HG02610 (cell line): ENCODE results near the gene PIK3R6.
A peak's percentile ranks its signal among the peaks of the same experiment; 100 is the strongest.
"Not testable (repeated sequence)": the region's sequence is repeated elsewhere in the genome, so short reads cannot be mapped to it uniquely, and the experiment has no call there.

Source experiments
- ATAC-seq: cut with Tn5 transposase; IDR thresholded peaks from one replicate; pipeline ENCODE4 v1.9.1; 2021; ENCODE audit warnings: mild to moderate bottlenecking, moderate library complexity; ENCODE audit not compliant: unreplicated experiment

PIK3R6 gene

DNA sequence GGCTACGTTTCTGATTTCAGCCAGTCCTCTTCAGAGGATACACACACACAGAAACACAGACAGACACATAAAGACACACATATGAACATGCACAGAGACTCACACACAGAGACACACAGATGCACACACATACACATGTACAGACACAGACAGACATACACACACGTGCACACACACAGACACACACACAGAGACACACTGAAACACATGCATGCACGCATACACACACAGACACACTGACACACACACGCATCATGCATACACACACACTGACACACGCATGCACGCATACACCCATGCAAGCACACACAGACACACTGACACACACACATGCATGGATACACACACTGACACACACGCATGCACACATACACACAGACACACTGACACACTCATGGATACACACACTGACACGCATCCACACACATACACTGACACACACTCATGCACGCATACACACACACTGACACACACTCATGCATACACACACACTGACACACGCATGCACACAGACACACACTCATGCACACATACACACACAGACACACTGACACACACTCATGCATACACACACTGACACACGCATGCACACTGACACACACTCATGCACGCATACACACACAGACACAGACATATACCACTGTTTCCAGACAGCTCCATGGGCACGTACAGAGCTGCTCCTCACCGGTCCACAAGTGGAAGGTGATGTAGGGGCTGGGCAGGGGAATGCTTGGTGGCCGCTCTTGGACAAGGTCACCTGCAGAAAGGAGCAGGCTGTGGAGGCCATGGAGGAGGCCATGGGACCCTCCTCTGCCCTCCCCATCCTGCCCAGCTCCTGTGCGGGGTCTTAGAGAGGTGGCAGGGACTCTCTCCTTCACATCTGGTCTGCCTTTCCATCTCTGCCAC is 38.2 kb downstream of the PIK3R6 start:
- ATAC-seq: no peak

GRCh38 chr17:8828517-8828875 is 39.0 kb downstream of the PIK3R6 start:
- no peak for ATAC-seq

DNA sequence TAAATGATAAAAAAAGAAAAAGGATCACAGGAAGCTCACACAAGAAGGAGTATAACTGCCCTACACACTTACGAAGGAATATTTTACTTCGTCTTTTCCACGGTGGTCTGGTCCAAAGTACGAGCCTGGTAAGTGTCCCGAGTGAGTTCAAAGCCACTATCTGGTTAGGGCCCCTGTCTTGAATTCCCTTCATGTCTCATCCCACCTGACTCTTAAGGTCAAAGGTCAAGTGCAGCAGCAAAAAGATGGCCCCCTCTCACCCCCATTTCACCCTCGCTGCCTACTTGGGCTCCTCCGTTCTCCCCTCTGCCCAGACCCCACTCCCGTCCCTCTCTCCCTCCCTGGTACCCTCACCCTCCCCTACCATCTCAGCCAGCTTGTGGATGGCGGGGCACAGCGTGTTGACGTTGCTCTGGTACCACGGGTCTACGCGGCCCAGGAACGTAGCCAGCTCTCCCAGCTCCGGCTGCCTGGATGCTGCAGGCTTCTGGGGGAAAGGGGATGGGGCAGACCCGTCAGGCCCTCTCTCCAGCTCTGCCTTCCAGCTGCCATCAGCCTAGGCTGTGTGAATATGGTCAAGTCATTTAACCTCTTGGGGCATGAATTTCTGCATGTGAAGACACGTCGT is 40.6 kb downstream of the PIK3R6 start:
- no peak for ATAC-seq

GRCh38 chr17:8825802-8826201 is 41.7 kb downstream of the PIK3R6 start:
- no peak for ATAC-seq

GRCh38 chr17:8823279-8823678 is 44.2 kb downstream of the PIK3R6 start:
- ATAC-seq: no peak

DNA sequence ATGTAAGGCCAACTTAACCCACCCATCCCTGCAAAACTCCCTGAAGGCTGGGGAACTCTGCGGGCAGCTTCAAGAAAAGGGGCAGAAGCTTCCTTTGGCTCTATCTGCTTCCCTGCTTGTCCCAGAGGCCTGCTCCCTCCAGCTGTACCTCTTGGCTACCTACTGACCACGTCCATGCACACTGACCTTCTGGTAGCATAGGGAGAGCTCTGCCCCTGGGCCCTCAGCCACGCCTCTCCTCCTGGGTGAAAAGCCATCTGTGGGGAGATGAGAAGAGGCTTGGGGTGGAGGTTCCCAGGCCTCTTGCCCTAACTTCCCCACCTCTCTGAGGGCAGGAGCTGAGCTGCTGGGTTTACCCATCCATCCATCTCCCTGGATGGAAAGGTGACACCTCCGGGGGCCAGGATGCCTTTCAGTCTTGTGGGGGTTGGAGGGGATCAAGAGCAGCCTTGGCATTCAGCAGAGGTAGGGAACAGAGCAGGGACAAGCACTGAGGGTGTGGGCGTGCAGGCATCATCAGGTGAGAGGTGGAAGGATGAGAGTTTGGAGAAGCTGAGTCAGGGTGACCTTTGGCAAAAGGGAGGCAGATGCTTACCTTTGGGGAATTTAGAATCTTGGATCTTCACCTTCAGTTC is 45.0 kb downstream of the PIK3R6 start:
- no peak for ATAC-seq

DNA sequence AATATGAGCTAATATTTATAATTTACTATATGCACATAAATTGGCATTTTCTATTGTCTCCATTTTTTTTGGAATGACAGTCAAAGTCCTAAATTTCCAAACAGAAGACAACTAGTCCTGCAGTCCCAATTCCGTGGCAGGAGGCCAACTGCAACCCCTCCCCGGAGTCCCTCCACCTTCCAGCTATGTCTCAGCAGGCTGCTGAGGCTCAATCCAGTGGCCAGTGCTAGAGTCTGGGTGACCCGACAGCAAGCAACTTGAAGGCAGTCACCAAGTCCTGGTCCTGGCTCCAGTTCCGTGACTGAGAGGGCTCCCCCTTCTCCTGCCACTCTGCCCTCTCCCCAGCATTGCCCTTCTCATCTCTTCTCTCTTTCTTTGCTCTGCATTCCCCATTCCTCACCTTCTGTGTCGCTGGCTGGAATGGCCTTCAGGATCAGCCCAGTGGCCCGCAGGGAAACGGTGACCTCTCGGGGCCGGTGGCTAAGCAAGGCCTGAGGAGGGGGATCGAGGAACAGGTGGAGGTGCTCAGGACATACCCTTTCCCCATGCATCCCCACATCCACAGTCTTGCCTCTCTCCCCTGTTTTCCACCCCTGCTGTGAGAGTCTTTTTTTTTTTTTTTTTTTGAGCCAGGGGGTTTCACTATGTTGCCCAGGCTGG is 45.9 kb downstream of the PIK3R6 start:
- ATAC-seq: no peak

- no peak for ATAC-seq
These were observed 47.0 kb downstream of the PIK3R6 start for GRCh38 chr17:8820311-8821010.

- no peak for ATAC-seq
These were observed 48.7 kb downstream of the PIK3R6 start for GRCh38 chr17:8818654-8819330.

DNA sequence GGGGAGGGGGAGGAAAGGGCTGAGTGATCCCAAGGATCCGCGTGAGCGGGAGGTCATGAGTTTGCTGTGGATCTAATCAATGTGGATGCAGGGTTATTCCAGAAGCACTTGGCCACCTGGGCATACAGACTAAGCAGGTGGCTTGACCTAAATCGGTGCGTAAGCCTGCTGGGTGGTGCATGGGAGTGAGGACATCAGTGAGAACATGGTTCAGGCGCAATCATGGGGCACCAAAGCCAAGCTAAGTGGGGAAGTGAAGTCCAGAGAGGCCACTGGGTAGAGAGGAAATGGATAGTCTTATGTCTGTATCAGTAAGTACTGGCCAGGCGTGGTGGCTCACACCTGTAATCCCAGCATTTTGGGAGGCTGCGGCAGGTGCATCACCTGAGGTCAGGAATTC is 49.4 kb downstream of the PIK3R6 start:
- ATAC-seq: no peak

- ATAC-seq: peak; percentile 90
These were observed 60.4 kb downstream of the PIK3R6 start for GRCh38 chr17:8806926-8807550.

GRCh38 chr17:8806253-8806925 is 61.1 kb downstream of the PIK3R6 start:
- no peak for ATAC-seq

DNA sequence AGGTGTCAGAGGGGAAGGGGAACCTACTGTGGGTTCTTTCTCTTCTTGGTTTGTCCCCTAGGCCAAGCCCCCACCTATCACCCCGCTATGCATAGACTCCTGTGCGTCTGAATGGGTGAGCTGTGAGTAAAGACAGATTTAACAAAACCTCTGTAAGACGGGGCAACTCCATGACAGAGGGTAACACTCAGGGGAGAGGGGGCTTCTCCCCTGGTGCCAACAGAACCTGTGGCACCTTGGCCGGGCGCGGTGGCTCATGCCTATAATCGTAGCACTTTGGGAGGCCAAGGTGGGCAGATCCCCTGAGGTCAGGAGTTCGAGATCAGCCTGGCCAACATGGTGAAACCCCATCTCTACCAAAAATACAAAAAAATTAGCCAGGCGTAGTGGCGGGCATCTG is 62.1 kb downstream of the PIK3R6 start:
- ATAC-seq: not testable (repeated sequence)

- no peak for ATAC-seq
These were observed 63.7 kb downstream of the PIK3R6 start for GRCh38 chr17:8803531-8804420.

- ATAC-seq: no peak
These were observed 66.2 kb downstream of the PIK3R6 start for GRCh38 chr17:8801135-8801840.

GRCh38 chr17:8800656-8801055 is 66.8 kb downstream of the PIK3R6 start:
- no peak for ATAC-seq

GRCh38 chr17:8799570-8800212 is 67.8 kb downstream of the PIK3R6 start:
- ATAC-seq: no peak
